HUDEP-2 (cell line): ENCODE data around the gene RAB14.
"Not testable (repeated sequence)": the region's sequence is repeated elsewhere in the genome, so short reads cannot be mapped to it uniquely, and the experiment has no call there.

Source experiments
- DNase-seq, 76 experiments: peaks; one replicate each; lab custom pipeline; 2025; ENCODE audit not compliant: unreplicated experiment in 76 of 76; lab: John Stamatoyannopoulos, UW

The RAB14 gene

DNA sequence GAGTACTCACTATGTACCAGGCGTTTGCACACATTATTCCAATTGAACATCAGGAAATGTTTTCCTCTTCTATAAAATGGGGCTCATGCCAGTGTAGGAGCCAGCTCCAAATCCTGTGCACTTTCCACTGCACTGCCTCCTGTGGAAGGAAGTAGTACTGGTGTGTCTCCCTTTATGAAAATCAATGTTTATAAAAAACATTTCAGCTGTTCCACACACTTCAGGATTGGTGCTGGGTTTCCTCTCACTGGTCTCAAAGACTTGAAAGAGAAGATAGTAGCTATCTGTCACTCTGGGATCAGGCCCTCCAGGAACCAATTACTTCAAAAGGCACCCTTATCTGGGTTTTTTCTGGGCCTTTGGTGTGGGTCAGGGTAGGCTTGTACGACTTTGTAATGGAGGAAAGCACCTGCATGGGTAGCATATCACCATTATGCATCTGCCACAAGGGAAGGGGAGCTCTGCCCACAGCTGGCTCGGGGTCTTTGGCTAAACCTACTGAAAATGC, 32.5 kb downstream of the RAB14 start:
- DNase-seq: peak in 4 of 76 experiments; percentile 5 to 14 (median 10)

DNA sequence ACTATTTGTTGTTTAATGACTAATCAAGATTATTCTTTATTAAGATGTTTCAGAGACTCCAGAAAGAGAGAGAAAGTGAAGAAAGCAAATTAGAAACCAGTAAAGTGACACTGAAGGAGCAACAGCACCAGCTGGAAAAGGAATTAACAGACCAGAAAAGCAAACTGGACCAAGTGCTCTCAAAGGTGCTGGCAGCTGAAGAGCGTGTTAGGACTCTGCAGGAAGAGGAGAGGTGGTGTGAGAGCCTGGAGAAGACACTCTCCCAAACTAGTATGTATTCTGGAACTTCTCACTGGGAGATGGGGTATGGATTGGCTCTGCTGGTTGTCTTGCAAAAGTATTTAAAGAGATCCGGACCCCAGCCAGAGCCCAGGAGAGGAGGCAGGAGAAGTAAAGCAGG, 33.6 kb downstream of the RAB14 start:
- DNase-seq: no peak

DNA sequence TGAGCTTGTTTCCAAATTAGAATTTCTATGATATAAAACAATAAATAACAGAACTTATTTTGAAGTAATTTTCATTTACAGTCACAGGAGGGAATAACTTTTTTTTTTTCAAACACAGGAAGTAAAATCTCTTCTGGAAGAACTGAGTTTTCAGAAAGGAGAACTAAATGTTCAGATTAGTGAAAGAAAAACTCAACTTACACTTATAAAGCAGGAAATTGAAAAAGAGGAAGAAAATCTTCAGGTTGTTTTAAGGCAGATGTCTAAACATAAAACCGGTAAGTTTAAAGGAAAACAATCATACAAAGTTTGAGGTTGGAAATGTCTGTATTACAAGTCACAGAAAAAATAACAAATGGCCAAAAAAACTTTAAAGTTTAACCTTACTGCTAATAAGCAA, 41.6 kb downstream of the RAB14 start:
- DNase-seq: no peak

DNA sequence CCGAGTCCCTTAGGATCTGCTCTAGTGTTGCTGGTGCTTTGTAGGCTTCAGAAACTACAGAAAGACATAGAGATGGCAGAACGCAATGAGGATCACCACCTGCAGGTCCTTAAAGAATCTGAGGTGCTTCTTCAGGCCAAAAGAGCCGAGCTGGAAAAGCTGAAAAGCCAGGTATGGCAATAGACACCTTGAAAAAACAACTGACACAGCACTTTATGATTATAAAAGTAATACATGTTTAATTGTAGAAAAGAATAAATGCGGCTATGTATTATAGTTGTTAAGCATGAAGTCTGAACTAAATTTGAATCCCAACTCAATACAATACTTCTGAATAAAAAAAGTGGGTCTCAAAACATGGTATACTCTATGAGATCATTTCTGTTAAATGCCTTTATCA, 43.7 kb downstream of the RAB14 start:
- DNase-seq: no peak

DNA sequence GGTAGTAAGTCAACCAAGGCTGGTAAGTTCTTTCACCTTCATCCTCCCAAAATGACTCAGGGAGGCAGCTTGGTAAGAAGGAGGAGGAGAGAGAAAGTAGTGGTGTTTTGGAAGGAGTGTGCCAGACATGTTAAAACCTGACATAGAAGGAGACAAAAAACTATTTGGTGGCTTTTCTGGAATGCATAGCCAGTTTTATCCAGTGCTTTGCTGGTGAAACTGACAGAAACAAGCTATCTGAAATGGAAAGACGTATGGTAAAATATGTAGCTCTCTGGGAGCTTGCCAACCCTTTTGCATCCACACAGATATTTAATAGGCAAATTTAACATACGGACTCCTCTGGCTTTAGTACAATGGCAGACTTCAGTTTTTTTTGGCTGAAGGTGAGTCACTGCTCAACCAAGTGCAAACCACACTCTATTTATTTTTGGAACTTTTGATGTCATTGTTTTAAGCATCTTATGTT, 45.4 kb downstream of the RAB14 start:
- DNase-seq: peak in 1 of 76 experiments; percentile 10

DNA sequence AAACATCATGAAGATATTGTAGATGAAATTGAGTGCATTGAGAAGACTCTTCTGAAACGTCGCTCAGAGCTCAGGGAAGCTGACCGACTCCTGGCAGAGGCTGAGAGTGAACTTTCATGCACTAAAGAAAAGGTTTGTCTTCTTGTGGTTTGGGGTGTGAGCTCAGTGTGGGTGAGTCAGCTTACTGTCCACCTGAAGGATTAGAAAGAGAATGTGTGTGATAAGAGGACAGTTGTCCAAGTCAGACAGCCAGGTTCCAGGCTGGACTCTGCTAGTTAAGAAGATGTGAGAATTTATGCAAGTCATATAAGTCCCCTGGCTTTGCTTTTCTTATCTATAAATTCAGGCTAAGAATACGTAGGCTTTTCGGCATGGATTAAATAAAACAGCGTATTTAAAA, 46.9 kb downstream of the RAB14 start:
- DNase-seq: peak in 45 of 76 experiments; percentile 1 to 74 (median 24)

DNA sequence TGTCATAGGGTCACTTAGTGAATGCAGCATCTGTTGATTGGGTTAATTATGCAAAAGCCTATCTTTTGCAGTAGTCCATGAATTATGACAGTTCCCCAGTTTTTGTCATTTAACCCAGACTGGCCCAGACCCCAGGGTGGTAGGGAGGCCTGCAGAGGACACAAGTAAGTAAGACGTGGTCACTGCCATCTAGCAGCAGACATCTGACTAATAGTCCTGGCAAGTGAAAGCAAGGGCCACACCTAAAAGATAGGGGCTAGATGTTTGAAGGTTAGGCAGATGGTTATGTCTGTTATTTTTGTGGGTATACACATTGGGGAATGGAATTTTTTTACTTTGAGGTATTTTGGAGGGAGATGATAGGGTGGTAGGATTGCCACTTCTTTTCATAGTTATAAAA, 48.0 kb downstream of the RAB14 start:
- peak in 48 of 76 experiments; percentile 4 to 69 (median 26) for DNase-seq

DNA sequence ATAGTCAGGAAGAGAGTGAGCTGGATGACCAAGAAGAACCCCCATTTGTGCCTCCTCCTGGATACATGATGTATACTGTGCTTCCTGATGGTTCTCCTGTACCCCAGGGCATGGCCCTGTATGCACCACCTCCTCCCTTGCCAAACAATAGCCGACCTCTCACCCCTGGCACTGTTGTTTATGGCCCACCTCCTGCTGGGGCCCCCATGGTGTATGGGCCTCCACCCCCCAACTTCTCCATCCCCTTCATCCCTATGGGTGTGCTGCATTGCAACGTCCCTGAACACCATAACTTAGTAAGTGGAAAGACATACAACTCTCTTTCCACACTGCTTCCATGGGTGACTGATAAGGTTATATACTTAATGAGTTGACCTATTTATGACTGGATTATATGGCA, 51.5 kb downstream of the RAB14 start:
- no peak for DNase-seq

DNA sequence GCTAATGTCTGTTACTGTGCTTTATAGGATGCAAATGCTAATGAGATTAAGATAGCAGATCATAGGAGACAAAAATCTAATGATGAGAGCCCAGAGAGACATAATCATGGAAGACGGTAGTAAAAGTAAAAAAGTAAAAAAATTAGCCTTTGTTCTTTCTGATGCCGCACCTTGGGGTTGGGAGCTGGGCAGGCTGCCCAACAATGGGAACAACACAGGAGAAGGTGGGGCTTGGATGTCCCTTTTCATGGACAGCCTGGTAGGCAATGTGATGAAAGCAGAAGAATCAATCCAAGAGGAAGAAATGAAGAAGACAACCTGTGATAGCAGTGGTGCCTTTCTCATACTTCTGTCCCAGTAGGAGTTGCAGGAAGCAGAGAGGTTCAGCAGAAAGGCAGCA, 57.2 kb downstream of the RAB14 start:
- no peak for DNase-seq

DNA sequence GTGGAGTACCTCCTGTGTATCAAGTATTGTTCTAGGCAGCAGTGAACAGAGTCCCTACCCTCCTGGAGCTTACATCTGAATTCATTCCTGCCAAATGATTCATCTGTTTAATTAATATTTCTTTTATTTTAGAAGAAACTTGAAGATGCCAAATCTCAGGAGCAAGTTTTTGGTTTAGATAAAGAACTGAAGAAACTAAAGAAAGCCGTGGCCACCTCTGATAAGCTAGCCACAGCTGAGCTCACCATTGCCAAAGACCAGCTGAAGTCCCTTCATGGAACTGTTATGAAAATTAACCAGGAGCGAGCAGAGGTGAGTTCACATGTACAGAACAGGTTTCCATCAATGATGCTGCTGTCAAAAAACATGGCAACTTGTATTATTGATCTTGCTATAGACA, 57.9 kb downstream of the RAB14 start:
- DNase-seq: peak in 6 of 76 experiments; percentile 6 to 27 (median 10)

DNA sequence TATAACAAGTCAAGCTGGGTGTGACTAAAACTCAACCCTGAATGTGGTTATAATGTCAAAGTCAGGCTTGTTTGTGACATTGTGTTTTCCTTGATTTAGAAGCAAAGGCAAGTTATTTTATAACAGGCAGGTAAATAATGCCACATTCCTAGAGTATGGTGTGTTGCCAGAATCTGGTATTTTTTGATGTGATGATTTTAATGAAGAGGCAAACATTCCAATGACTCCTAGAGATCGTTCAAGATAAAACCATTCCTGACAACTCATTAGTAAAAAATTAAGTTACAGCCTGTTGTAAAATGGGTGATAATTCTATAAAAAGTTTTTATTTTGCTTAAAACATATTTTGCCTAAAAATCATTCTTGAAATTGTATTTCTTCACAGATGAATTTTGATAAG, 60.0 kb downstream of the RAB14 start:
- DNase-seq: no peak

DNA sequence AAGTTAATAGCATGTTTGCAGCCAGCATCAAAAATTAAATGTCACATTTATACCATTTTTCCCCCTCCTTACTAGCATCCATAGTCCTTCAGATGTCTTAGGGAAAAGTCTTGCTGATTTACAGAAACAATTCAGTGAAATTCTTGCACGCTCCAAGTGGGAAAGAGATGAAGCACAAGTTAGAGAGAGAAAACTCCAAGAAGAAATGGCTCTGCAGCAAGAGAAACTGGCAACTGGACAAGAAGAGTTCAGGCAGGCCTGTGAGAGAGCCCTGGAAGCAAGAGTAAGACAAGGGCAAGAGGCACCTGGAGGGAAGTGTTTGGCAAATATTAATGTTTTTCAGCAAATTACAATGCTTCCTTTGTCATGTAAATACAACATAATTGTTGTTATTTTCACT, 60.4 kb downstream of the RAB14 start:
- no peak for DNase-seq

DNA sequence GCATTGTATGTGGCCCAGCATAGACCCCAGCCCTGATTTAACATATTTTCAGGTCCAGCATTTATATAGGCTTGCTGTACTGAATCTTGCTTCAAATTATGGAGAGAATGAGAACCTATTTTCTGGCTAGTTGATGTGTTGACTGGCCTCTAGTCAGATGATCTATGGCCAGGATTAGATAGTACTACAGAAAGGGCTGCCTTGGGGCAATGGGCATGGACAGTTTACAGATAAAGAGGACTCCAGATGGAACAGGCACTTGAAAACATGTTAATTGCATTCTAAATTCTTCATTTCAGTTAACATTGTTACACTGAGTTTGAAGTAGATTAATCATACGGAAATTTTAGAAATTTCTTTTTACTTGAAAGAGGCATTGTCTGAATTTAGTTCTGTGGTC, 61.5 kb downstream of the RAB14 start:
- no peak for DNase-seq

DNA sequence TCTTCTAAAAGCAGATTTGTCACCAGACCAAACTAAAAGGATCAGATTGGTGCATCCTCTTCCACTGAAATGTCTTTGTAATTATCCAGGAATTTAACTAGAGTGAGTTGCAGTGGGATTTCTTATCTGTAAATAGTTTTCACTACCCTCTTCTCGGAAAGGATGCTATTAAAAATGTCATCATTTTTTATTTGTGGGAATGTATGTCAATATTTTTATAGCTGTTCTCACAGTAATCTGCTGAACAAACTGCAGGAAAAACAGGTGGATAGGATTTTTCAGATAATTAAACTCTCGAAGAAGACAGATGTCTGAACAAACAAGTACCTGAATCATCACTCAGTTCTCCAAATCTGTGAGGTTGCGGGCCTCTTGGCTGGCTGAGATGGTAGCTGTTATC, 62.7 kb downstream of the RAB14 start:
- no peak for DNase-seq

DNA sequence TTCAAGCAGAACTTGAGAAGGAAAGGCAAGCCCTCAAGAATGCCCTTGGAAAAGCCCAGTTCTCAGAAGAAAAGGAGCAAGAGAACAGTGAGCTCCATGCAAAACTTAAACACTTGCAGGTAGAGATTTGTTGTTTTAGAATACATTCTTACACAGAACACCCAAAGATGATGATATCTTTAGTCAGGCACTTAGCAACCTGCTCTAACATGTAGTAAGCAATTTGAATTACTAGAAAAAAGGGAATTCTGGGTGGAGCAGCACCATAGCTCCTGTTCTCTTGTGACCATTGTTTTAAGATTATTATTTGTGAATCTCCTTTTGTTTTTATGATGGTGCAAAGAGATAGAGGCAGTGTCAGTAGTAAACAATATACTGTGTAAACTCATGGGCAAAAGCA, 63.1 kb downstream of the RAB14 start:
- DNase-seq: no peak

DNA sequence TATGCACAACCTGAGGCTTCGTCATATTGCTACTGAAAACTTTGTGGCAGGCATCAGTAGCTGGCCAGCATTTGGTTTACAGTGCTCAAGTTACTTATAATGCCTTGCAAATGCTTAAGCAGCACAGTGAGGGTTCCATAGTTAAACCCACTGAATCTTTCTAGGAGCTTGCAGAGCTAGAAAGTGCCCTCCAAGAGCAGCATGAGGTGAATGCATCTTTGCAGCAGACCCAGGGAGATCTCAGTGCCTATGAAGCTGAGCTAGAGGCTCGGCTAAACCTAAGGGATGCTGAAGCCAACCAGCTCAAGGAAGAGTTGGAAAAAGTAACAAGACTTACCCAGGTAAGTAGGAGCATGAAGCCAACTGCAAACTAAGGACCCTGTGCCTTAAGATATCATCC, 66.0 kb downstream of the RAB14 start:
- no peak for DNase-seq

DNA sequence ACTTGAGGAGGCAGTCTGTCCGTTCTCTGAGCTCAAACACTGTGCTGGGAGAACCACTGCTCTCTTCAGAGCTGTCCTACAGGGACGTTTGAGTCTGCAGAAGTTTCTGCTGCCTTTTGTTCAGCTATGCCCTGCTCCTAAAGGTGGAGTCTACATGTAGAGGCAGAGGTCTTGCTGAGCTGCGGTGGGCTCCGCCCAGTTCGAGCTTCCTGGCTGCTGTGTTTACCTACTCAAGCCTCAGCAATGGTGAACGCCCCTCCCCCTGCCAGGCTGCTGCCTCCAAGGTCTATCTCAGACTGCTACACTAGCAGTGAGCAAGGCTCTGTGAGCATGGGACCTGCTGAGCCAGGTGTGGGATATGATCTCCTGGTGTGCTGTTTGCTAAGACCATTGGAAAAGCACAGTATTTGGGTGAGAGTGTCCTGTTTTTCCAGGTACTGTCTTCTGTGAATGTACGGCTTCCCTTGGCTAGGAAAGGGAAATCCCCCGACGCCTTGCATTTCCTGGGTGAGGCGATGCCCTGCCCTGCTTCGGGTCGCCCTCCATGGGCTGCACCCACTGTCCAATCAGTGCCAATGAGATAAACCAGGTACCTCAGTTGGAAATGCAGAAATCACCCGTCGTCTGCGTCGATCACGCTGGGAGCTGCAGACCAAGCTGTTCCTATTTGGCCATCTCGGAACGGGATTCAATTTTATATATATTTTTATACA, 68.4 kb downstream of the RAB14 start:
- peak in 3 of 76 experiments; percentile 3 to 26 (median 7) for DNase-seq

DNA sequence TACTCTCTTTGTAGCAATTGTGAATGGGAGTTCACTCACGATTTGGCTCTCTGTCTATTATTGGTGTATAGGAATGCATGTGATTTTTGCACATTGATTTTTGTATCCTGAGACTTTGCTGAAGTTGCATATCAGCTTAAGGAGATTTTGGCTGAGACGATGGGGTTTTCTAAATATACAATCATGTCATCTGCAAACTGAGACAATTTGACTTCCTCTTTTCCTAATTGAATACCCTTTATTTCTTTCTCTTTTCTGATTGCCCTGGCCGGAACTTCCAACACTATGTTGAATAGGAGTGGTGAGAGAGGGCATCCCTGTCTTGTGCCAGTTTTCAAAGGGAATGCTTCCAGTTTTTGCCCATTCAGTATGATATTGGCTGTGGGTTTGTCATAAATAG, 72.3 kb downstream of the RAB14 start:
- DNase-seq: not testable (repeated sequence)
